Central memory CD8-positive, alpha-beta T cell (primary cell): ENCODE data around the gene TENT5A.

Source experiments
- ATAC-seq: fragments of 150-1000 bp; cut with Tn5 transposase; replicated peaks from 2 replicates; pipeline ENCODE4 v1.10.0; 2022; ENCODE audit warnings: mild to moderate bottlenecking, moderate FRiP score, moderate number of reproducible peaks; ENCODE audit not compliant: poor library complexity, severe bottlenecking; ENCODE audit errors: extremely low read depth
- DNase-seq, 2 donors: peaks; one replicate each; pipeline ENCODE4 v3.0.0; 2021; ENCODE audit warnings: low spot score in 2 of 2
- H3K27ac Mint-ChIP-seq: one replicate; pipeline ENCODE4 v1.8.0; 2022; ENCODE audit warnings: low read depth, mild to moderate bottlenecking, moderate library complexity, mixed read lengths
- H3K27me3 Mint-ChIP-seq: one replicate; pipeline ENCODE4 v1.8.0; 2022; ENCODE audit warnings: mixed read lengths
- H3K36me3 Mint-ChIP-seq: one replicate; pipeline ENCODE4 v1.8.0; 2022; ENCODE audit warnings: mild to moderate bottlenecking, moderate library complexity, mixed read lengths; ENCODE audit not compliant: insufficient read depth
- H3K4me1 Mint-ChIP-seq: one replicate; pipeline ENCODE4 v1.8.0; 2022; ENCODE audit warnings: mixed read lengths
- H3K4me3 Mint-ChIP-seq: one replicate; pipeline ENCODE4 v1.8.0; 2022; ENCODE audit warnings: mild to moderate bottlenecking, moderate library complexity, mixed read lengths
- H3K9me3 Mint-ChIP-seq: one replicate; pipeline ENCODE4 v1.8.0; 2022; ENCODE audit warnings: mixed read lengths

The TENT5A gene

DNA sequence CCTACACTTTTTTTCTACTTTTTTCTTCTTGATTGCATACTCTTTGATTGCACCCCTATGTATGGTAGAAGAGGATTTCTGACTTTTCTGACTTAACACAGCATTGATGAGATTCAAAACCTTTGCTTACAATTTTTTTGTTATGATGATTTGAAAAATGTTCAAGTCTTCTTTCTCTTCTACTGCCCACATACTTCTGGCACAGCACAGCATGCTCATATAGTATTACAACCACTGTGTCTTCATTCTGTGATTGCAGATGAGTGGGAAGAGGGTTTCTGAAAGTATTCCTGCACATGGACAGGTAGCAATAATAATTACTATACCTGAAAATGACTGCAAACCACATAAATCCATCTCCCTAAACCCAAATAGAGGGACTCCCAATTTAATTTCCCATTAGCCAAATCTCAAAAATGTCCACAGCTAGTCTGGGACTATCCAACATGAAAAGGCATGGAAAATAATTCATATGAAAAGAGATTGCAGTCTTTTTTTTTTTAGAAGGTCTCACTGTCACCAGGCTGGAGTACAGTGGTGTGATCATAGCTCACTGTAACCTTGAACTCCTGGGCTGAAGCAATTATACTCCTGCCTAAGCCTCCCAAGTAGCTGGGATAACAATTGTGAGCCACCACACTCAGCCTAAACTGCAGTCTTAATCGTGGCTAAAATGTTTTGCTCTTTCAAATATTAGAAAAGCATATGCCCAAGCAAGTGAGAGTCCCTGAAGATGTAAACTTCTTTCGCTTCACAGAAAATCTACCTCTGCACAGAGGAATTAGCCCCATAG, 15.9 kb upstream of the TENT5A start:
- Mint-ChIP-seq H3K4me1 (no peaks in the 10 kb centered on the region), H3K9me3 (no peaks in the 10 kb centered on the region), H3K27me3 (no peaks in the 10 kb centered on the region), H3K27ac (no peak overlapping the region), H3K4me3 (no peak overlapping the region), H3K36me3 (no peaks in the 10 kb centered on the region)
- ATAC-seq (no peak), DNase-seq (no peak)

DNA sequence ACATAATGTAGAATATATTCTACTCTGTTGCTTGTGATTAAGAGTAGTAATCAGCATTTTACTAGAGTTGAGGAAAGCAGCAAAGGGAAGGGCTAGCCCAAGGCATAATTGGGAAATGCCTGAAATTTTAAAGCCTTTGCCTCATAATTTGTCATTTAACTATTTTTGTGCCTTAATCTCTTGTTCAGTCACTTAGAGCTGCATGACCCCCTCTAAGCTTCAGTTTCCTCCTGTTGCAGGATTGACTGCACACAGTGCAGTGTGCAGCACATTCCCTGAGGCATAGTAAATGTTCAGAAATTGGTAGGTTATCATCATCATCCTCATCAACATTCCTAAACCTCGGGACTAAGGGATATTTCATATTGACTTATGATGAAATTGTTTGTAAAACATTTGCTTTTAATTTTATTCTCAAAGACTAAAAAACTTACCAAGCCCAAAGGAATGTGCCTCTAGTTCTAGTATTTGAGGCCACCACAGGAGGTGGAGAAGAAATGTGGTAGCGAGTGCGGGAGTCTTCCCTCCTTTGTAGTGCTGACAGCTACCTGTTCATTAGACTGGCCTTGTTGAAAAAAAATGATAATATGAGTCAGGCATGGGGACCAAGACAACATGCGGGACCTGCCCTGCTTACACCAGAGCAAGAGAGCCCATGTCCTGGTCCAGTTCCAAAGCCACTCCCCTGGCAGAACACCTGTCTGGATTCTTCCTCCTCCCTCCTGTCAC, 14.8 kb upstream of the TENT5A start:
- DNase-seq (no peak), ATAC-seq (no peak)
- no peaks in the 10 kb centered on the region for H3K36me3 Mint-ChIP-seq
- no peaks in the 10 kb centered on the region for H3K27me3 Mint-ChIP-seq
- no peaks in the 10 kb centered on the region for H3K4me1 Mint-ChIP-seq
- no peaks in the 10 kb centered on the region for H3K9me3 Mint-ChIP-seq
- H3K27ac Mint-ChIP-seq = no peak overlapping the region
- no peak overlapping the region for H3K4me3 Mint-ChIP-seq

DNA sequence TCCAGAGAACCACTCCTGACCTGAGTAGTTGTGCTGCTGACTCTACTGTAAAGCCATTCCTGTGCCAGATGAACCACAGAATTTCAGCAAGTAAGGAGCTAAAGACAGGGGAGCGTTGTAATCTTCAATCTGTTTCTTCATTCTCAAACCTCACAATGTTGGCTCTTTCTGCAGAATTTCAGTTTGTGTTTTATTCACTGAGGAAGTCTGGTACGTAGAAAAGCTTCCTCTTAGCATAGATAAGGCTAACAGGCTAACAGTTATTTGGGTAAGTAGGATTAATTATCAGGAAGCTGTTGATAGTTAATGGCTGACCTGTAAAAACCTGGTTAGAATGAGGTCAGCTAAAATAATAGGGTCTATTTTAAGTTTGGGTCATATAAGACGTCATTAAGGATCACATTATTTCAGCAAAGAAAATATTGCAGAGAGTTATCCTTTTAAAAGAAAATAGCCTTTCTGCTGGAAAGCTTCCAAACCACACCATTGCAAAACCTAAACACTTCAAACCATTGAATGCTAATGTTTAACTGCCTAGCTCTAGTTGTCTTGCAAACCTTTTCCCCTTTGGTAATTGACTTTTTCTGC, 14.1 kb upstream of the TENT5A start:
- ATAC-seq = no peak

DNA sequence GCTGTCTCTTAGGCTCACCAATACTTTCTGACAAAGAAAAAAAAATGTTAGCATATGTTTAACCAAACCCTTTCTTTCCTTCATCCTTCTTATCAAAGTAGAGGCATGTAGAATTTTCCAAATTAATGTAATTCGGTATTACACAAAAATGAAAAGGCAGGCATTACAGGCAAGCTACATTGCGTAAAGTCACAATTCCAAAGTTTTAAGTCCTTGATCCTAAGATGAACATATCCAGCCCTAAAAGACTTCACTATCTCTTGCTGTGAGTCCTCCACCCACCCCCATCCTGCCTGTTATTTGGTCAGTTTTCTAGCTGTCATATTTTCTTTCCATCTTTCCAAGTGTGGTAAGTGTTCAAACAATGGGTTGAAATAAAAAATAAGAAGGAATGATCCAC, 12.1 kb upstream of the TENT5A start:
- no peaks in the 10 kb centered on the region for H3K9me3 Mint-ChIP-seq
- H3K36me3 Mint-ChIP-seq = no peaks in the 10 kb centered on the region
- H3K4me3 Mint-ChIP-seq = no peak overlapping the region
- no peaks in the 10 kb centered on the region for H3K27me3 Mint-ChIP-seq
- ATAC-seq = no peak
- H3K4me1 Mint-ChIP-seq = no peaks in the 10 kb centered on the region
- DNase-seq = no peak
- H3K27ac Mint-ChIP-seq = no peak overlapping the region

More for the DNA sequence above, 14.1 kb upstream of the TENT5A start:
- no peak overlapping the region for H3K27ac Mint-ChIP-seq
- DNase-seq = no peak
- H3K9me3 Mint-ChIP-seq = no peaks in the 10 kb centered on the region
- no peak overlapping the region for H3K4me3 Mint-ChIP-seq
- no peaks in the 10 kb centered on the region for H3K36me3 Mint-ChIP-seq
- no peaks in the 10 kb centered on the region for H3K27me3 Mint-ChIP-seq
- H3K4me1 Mint-ChIP-seq = no peaks in the 10 kb centered on the region

DNA sequence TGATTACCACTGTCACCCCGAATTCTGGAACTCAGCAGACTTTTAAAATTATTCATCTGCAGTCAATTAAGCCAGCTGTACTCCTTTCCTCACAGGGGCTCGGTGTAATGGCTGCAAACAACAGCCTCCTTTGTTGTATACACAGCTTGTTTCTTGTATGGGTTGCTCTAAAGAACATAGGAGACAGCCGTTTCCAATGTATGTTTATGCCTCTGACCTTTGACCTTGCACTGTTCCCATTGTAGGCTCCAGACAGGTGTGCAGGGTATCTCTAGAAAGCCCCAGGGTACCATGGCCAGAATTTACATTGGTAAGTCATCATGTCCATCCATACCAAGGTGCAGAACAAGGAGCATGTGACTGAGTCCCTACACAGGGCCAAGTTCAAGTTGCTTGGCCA, 11.5 kb upstream of the TENT5A start:
- Mint-ChIP-seq H3K4me3 (no peak overlapping the region), H3K27ac (no peak overlapping the region), H3K9me3 (no peaks in the 10 kb centered on the region), H3K27me3 (no peaks in the 10 kb centered on the region), H3K4me1 (no peaks in the 10 kb centered on the region), H3K36me3 (no peaks in the 10 kb centered on the region)
- ATAC-seq = no peak
- no peak for DNase-seq

DNA sequence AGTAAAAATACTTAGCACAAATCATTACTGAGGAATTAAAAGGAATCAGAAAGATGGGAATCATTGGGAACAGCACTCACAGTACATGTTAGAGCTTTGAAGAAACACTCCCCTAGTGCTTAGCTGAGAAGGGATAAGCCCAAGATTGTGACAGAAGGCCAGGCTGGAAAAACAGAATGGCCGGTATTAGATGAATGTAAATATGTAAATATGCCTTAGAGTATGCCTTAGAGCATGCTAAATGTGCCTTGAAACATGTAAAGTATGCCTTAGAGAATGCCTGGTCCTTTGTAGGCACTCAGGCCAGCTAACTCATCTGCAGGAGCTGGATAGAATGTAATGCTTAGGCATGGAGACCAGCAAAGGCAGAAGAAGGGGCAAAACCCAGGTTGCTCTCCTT, 10.6 kb upstream of the TENT5A start:
- Mint-ChIP-seq H3K4me1 (no peaks in the 10 kb centered on the region), H3K9me3 (no peaks in the 10 kb centered on the region), H3K4me3 (no peak overlapping the region), H3K27ac (no peak overlapping the region), H3K36me3 (no peaks in the 10 kb centered on the region), H3K27me3 (no peaks in the 10 kb centered on the region)
- DNase-seq (no peak), ATAC-seq (no peak)

DNA sequence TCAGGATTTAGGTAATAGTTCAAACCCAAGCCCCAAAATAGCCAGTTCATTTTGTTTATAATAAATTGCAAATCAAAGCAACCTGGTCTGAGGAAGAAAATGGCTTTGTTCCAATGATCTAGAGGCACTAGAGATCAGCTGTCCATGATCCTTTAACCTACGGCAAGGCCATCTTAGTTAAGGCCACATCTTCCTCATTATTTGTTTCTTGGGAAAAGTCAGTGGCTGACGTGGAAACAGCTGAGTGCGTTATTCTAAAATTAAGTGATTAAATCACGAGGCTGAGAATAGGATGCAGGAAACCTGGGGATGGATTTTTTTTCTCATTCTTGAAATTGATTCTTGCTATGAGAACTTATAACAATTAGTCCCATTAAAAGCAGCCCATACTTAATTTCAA, 10.1 kb upstream of the TENT5A start:
- no peak for DNase-seq
- H3K27me3 Mint-ChIP-seq = no peaks in the 10 kb centered on the region
- ATAC-seq = no peak
- H3K4me3 Mint-ChIP-seq = no peak overlapping the region
- no peaks in the 10 kb centered on the region for H3K9me3 Mint-ChIP-seq
- no peaks in the 10 kb centered on the region for H3K36me3 Mint-ChIP-seq
- H3K4me1 Mint-ChIP-seq = no peaks in the 10 kb centered on the region
- H3K27ac Mint-ChIP-seq = no peak overlapping the region

DNA sequence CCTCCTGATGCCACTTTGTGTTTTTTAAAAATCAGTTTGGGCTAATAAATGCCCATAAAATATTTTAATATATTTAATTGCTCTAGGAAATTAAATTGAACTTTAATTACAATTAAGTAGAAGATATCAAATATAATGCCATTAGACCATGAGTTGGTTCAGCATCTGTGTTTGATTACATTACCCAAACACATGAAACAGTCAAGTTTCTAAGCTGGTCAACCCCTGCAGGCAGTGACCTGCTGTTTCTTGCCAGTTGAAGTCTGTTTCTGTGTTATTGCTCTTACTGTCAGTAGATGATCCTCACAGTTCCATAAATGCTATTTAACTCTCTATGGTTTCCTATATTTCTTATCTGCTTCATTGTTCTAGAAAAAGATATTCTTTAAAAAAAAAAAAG, 9.7 kb upstream of the TENT5A start:
- no peaks in the 10 kb centered on the region for H3K36me3 Mint-ChIP-seq
- H3K4me1 Mint-ChIP-seq = no peaks in the 10 kb centered on the region
- H3K27ac Mint-ChIP-seq = no peak overlapping the region

DNA sequence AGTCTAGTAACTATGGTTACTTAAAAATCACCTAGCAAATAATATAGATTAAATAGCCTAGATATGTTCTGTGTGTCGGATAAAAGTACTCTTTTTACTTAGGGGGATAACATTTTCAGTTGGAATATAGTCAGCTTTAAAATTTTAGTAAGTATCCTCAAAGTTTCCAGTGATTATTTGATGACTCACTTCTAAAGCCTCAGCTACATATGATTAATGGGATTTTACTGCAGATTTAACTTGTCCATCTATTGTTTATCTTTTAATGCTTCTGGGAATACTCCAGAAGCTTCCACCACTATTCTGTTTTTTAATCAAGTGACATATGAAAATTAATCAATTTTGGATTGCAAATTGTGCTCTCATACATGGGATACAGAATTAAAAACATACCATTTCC, 8.7 kb upstream of the TENT5A start:
- H3K27me3 Mint-ChIP-seq = no peaks in the 10 kb centered on the region
- DNase-seq = no peak
- no peaks in the 10 kb centered on the region for H3K36me3 Mint-ChIP-seq
- H3K9me3 Mint-ChIP-seq = no peaks in the 10 kb centered on the region
- no peak overlapping the region for H3K4me3 Mint-ChIP-seq
- H3K27ac Mint-ChIP-seq = no peak overlapping the region
- ATAC-seq = no peak
- no peaks in the 10 kb centered on the region for H3K4me1 Mint-ChIP-seq

More for the DNA sequence above, 9.7 kb upstream of the TENT5A start:
- Mint-ChIP-seq H3K27me3 (no peaks in the 10 kb centered on the region), H3K9me3 (no peaks in the 10 kb centered on the region), H3K4me3 (no peak overlapping the region)
- DNase-seq (no peak), ATAC-seq (no peak)

DNA sequence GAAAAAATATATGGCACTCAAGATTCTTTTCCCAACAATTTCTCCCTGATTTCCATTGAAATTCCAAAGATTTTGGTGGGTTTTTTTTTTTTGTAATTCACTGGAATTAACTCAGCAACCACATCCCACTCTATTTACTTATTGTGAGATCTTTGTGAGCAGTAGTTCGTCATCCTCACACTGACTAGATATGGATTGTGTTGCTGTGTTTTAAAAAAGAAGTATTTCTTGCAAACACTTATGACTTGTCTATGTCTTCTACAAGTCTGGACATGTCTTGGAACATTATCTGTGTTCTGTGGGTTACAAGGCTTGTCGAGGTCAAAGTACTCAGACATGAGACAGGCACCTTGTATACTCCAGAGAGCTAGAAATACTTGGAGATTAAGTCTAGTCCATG, 7.3 kb upstream of the TENT5A start:
- ATAC-seq (no peak), DNase-seq (no peak)
- H3K27me3 Mint-ChIP-seq = no peaks in the 10 kb centered on the region
- H3K9me3 Mint-ChIP-seq = no peaks in the 10 kb centered on the region
- no peaks in the 10 kb centered on the region for H3K36me3 Mint-ChIP-seq
- no peak overlapping the region for H3K4me3 Mint-ChIP-seq
- no peaks in the 10 kb centered on the region for H3K4me1 Mint-ChIP-seq
- H3K27ac Mint-ChIP-seq = no peak overlapping the region

DNA sequence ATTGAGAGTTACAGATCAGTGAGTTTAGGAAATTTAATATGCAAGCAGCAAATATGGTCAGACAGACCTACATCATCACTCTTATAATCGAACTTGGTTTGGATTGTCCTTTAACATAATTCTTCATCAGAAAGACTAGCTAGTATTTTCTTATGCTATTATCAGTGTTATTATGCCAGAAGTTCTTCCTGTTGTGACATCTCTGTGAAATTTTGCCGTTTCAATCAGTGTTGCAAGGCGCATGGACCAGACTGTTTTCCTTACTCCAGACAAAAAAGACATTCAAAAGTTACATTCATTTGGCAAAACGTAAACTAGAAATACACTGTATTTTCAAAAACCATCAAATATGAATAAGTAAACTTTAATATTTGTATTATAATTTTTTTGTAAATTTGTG, 5.7 kb upstream of the TENT5A start:
- Mint-ChIP-seq H3K27ac (no peak overlapping the region), H3K4me3 (no peak overlapping the region)

DNA sequence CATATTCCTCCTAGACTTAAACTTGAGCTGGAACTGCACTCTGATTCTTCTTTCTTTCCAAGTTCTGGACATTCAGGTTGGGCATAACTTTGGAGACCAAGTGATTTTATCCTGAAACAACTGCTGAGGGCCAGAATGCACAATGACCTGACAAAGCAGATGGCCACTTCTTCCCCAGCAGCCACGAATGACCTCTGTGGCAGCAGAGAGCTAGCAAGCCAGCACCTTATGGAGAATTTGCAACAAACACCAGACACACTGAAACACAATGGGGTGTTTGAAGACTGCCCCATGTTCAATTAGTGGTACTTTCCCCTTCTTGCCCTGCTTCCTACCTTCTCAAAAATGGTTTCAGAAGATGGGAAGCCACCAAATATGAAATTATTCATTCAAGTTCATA, 4.2 kb upstream of the TENT5A start:
- peaks cover 8% of the 10 kb centered on the region for H3K36me3 Mint-ChIP-seq
- no peak overlapping the region for H3K4me3 Mint-ChIP-seq
- DNase-seq (no peak), ATAC-seq (no peak)
- no peak overlapping the region for H3K27ac Mint-ChIP-seq
- no peaks in the 10 kb centered on the region for H3K9me3 Mint-ChIP-seq
- H3K4me1 Mint-ChIP-seq = peaks cover 7% of the 10 kb centered on the region
- H3K27me3 Mint-ChIP-seq = peaks cover 6% of the 10 kb centered on the region

More for the DNA sequence above, 5.7 kb upstream of the TENT5A start:
- no peaks in the 10 kb centered on the region for H3K36me3 Mint-ChIP-seq
- ATAC-seq (no peak), DNase-seq (no peak)
- H3K4me1 Mint-ChIP-seq = no peaks in the 10 kb centered on the region
- no peaks in the 10 kb centered on the region for H3K9me3 Mint-ChIP-seq
- peaks cover 6% of the 10 kb centered on the region for H3K27me3 Mint-ChIP-seq

DNA sequence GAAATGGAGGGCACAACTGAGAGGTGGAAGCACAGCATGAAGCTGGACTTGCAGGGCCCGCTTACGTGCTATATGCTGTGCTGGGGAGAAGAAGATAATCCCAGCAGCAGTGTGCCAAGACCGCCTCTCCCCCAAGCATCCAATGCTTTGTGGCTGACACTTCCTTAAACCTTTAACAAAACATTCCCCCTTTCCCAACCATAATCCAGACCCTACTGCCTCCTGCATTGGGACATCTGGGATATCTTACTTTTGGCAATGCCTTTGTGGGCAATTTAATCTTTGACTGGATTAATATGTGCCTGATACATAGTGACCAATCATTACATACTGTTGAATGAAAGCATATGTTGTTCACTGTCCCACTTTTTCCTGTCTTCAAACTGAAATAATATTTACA, 3.1 kb upstream of the TENT5A start:
- H3K9me3 Mint-ChIP-seq = no peaks in the 10 kb centered on the region
- ATAC-seq (no peak), DNase-seq (no peak)
- H3K27ac Mint-ChIP-seq = no peak overlapping the region
- H3K4me3 Mint-ChIP-seq = no peak overlapping the region
- peaks cover 16% of the 10 kb centered on the region for H3K4me1 Mint-ChIP-seq
- peaks cover 8% of the 10 kb centered on the region for H3K36me3 Mint-ChIP-seq
- peaks cover 6% of the 10 kb centered on the region for H3K27me3 Mint-ChIP-seq
